Astrocyte (in vitro differentiated cells and primary cell): ENCODE measurements around the gene TNFAIP1. TPM values are rescaled to one million over a fixed set of nuclear protein-coding genes. Genes with fewer than 3 reads are reported as not detected.
"Not testable (repeated sequence)": the region's sequence is repeated elsewhere in the genome, so short reads cannot be mapped to it uniquely, and the experiment has no call there.

ENCODE experiments used
- DNase-seq: peaks from one replicate; pipeline ENCODE4 v3.0.0-alpha.2; 2010; ENCODE audit warnings: low read depth
- FAIRE-seq: peaks from 2 replicates; lab custom pipeline; 2011; peaks lifted over from hg19 to GRCh38; lab: Jason Lieb, UNC
- H2AFZ ChIP-seq: 2 replicates; pipeline ENCODE4 v1.6.0; 2012; ENCODE audit warnings: low read depth, low read length, inconsistent platforms
- H3K27ac ChIP-seq: 2 replicates; pipeline ENCODE4 v1.5.1; 2011; ENCODE audit warnings: low read depth, low read length, inconsistent platforms
- H3K27me3 ChIP-seq: 2 replicates; pipeline ENCODE4 v1.6.0; 2011; ENCODE audit warnings: low read length, inconsistent platforms; ENCODE audit not compliant: insufficient read depth
- H3K36me3 ChIP-seq: 2 replicates; pipeline ENCODE4 v1.5.1; 2011; ENCODE audit warnings: low read length, inconsistent platforms; ENCODE audit not compliant: insufficient read depth
- H3K4me1 ChIP-seq: 2 replicates; pipeline ENCODE4 v1.5.1; 2011; ENCODE audit warnings: low read length, inconsistent platforms; ENCODE audit not compliant: insufficient read depth
- H3K4me2 ChIP-seq: 2 replicates; pipeline ENCODE4 v1.6.0; 2012; ENCODE audit warnings: low read length, inconsistent platforms
- H3K4me3 ChIP-seq: 2 replicates; pipeline ENCODE4 v1.5.1; 2011; ENCODE audit warnings: low read depth, mild to moderate bottlenecking, low read length, inconsistent platforms; ENCODE audit not compliant: insufficient read depth
- H3K79me2 ChIP-seq: 2 replicates; pipeline ENCODE4 v1.6.0; 2012; ENCODE audit warnings: mild to moderate bottlenecking, low read length, inconsistent platforms; ENCODE audit not compliant: insufficient read depth
- H3K9ac ChIP-seq: 2 replicates; pipeline ENCODE4 v1.6.0; 2012; ENCODE audit warnings: mild to moderate bottlenecking, low read length, inconsistent platforms
- H3K9me3 ChIP-seq: 2 replicates; pipeline ENCODE4 v1.5.1; 2012; ENCODE audit warnings: low read depth, mild to moderate bottlenecking, low read length, inconsistent platforms; ENCODE audit not compliant: insufficient read depth
- H4K20me1 ChIP-seq: 2 replicates; pipeline ENCODE4 v1.6.0; 2012; ENCODE audit warnings: low read length, inconsistent platforms; ENCODE audit not compliant: insufficient read depth
- H3K27ac Mint-ChIP-seq: one replicate; pipeline ENCODE4 v1.8.0; 2021; ENCODE audit warnings: mild to moderate bottlenecking, mixed read lengths; ENCODE audit not compliant: unreplicated experiment
- H3K27me3 Mint-ChIP-seq: one replicate; pipeline ENCODE4 v1.8.0; 2021; ENCODE audit warnings: low read depth, mixed read lengths; ENCODE audit not compliant: unreplicated experiment
- H3K36me3 Mint-ChIP-seq: one replicate; pipeline ENCODE4 v1.8.0; 2021; ENCODE audit warnings: low read depth, mixed read lengths; ENCODE audit not compliant: unreplicated experiment
- H3K4me1 Mint-ChIP-seq: one replicate; pipeline ENCODE4 v1.8.0; 2021; ENCODE audit warnings: low read depth, mixed read lengths; ENCODE audit not compliant: unreplicated experiment
- H3K4me3 Mint-ChIP-seq: one replicate; pipeline ENCODE4 v1.8.0; 2021; ENCODE audit warnings: mild to moderate bottlenecking, moderate library complexity, mixed read lengths; ENCODE audit not compliant: unreplicated experiment
- H3K9me3 Mint-ChIP-seq: one replicate; pipeline ENCODE4 v1.8.0; 2021; ENCODE audit warnings: mild to moderate bottlenecking, mixed read lengths; ENCODE audit not compliant: unreplicated experiment
- CTCF ChIP-seq: IDR thresholded peaks from 2 replicates; pipeline ENCODE4 v1.5.1; 2011; ENCODE audit warnings: low read depth, mild to moderate bottlenecking, inconsistent platforms, low read length, moderate library complexity; ENCODE audit not compliant: insufficient read depth
- EZH2 ChIP-seq: IDR thresholded peaks from 2 replicates; pipeline ENCODE4 v1.6.1; 2012; ENCODE audit warnings: mild to moderate bottlenecking, low read length, inconsistent platforms; ENCODE audit not compliant: insufficient read depth
- total RNA-seq: library from RNA; stranded (reverse); gene quantifications from 2 replicates; pipeline ENCODE4 v1.2.1, GENCODE V29; 2021

The TNFAIP1 gene
- total RNA-seq, 1 donor from 2014 or later: 100 TPM

DNA sequence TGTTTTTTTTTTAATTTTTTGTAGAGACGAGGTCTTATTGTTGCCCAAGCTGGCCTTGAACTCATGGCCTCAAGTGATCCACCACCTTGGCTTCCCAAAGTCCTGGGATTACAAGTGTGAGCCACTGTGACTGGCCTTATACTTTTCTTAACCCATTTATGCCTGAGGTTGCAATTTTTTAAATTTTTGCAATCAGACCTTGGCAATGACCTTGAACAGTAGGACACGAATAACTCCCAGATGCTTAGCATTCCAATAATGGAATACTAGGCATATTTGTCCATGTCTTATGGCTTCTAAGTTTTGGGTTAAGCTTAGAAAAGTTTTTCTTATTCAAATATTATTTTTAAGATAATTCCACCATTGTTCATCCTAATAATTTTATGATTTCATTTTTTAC is 44.9 kb upstream of the TNFAIP1 start:
- Histone ChIP-seq H4K20me1 (no peaks in the 10 kb centered on the region), H3K27me3 (peaks cover 11% of the 10 kb centered on the region), H3K4me1 (no peaks in the 10 kb centered on the region), H3K27ac (no peak overlapping the region), H3K4me3 (no peak overlapping the region), H3K9ac (no peak overlapping the region), H3K36me3 (no peaks in the 10 kb centered on the region), H3K79me2 (no peaks in the 10 kb centered on the region), H3K4me2 (no peak overlapping the region), H2AFZ (no peak overlapping the region), H3K9me3 (no peaks in the 10 kb centered on the region)
- H3K36me3 Mint-ChIP-seq: no peaks in the 10 kb centered on the region
- peaks cover 3% of the 10 kb centered on the region for H3K27me3 Mint-ChIP-seq
- no peak overlapping the region for H3K27ac Mint-ChIP-seq
- no peaks in the 10 kb centered on the region for H3K4me1 Mint-ChIP-seq
- no peak for DNase-seq
- FAIRE-seq: no peak
- H3K4me3 Mint-ChIP-seq: no peak overlapping the region
- no peaks in the 10 kb centered on the region for H3K9me3 Mint-ChIP-seq
- TF ChIP-seq CTCF: no peak

GRCh38 chr17:28291780-28292330 is 43.7 kb upstream of the TNFAIP1 start:
- H3K4me1 ChIP-seq: no peaks in the 10 kb centered on the region
- Mint-ChIP-seq H3K4me1 (no peaks in the 10 kb centered on the region), H3K4me3 (no peak overlapping the region), H3K27me3 (peaks cover 3% of the 10 kb centered on the region), H3K9me3 (no peaks in the 10 kb centered on the region), H3K36me3 (no peaks in the 10 kb centered on the region), H3K27ac (no peak overlapping the region)
- TF ChIP-seq EZH2: no peak
- no peak for TF ChIP-seq CTCF
- no peaks in the 10 kb centered on the region for H3K79me2 ChIP-seq
- no peak for DNase-seq
- H3K4me3 ChIP-seq: no peak overlapping the region
- H3K9ac ChIP-seq: no peak overlapping the region
- FAIRE-seq: no peak
- H3K9me3 ChIP-seq: no peaks in the 10 kb centered on the region
- no peaks in the 10 kb centered on the region for H4K20me1 ChIP-seq
- no peak overlapping the region for H3K27ac ChIP-seq
- no peak overlapping the region for H3K4me2 ChIP-seq
- H3K27me3 ChIP-seq: peaks cover 13% of the 10 kb centered on the region
- H2AFZ ChIP-seq: no peak overlapping the region
- H3K36me3 ChIP-seq: no peaks in the 10 kb centered on the region

DNA sequence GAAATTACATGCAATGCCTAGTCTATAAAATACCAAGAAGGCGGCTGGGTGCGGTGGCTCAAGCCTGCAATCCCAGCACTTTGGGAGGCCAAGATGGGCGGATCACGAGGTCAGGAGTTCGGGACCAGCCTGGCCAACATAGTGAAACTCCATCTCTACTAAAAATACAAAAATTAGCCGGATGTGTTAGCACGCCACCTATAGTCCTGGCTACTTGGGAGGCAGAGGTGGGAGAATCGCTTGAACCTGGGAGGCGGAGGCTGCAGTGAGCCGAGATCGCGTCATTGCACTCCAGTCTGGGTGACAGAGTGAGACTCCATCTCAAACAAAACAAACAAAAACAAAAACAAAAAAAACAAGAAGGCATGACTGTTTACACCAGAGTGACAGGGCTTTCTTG is 42.7 kb upstream of the TNFAIP1 start:
- H3K9ac ChIP-seq, H3K4me2 ChIP-seq, H3K79me2 ChIP-seq, H3K9me3 Mint-ChIP-seq, H3K27me3 Mint-ChIP-seq, H3K36me3 Mint-ChIP-seq, H3K4me1 ChIP-seq, H3K4me3 Mint-ChIP-seq, H3K27ac ChIP-seq, FAIRE-seq, H3K4me3 ChIP-seq, DNase-seq, H3K9me3 ChIP-seq, H3K36me3 ChIP-seq, H3K4me1 Mint-ChIP-seq, H3K27ac Mint-ChIP-seq, H4K20me1 ChIP-seq, H2AFZ ChIP-seq: not testable (repeated sequence)
- H3K27me3 ChIP-seq: peaks cover 13% of the 10 kb centered on the region
